Measurements from ENCODE around the gene ULBP1.

DNA sequence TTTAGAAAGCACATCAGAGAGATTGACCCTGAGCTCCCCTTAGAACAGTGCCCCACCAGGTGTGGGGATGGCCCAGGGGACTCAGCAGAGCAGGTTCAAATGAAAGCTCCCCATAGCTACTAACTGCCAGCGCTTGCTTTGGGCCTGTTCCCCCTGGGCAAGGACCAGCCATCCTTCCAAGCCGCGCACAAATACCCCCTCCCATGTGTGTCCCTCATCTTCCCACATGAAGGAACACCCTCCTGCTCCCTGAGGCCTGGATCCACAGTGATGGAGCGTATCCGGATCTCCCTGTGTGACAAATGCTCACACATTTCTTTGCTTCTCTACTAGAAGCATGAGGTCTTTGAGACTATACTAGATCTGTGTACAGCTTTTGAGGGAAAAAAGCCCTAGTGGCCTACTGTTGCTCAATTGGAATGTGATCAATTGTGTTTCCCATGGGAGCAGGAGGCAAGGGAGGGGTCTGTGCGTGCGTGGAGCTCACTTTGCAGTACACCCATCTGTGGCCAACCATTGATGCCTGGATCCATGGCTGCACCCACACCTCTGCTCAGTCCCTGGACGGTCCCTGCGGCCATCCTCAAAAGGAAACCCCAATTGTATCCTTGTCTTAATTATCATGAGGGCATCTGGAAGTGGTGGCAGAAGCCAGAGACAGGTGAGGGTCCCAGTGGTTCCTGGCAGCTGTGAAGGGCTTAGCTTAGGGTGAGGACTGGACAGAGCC is 39.4 kb upstream of the ULBP1 start:
- TF ChIP-seq POLR2AphosphoS5 (IDR thresholded peaks at IDR 0.05; ENCODE audit: low read depth, low read length) = no peak
- TF ChIP-seq POLR2A (IDR thresholded peaks at IDR 0.05; ENCODE audit: low read depth, low read length) = no peak
- TF ChIP-seq TAF1 (IDR thresholded peaks at IDR 0.05; ENCODE audit: low read depth, low read length) = no peak
- no peak for TF ChIP-seq SPI1 (IDR thresholded peaks at IDR 0.05; ENCODE audit: low read depth, low read length)
- TF ChIP-seq POU2F2 (IDR thresholded peaks at IDR 0.05; ENCODE audit: low read depth, low read length) = no peak

Data from GM12891 (cell line).